Measurements from ENCODE around the gene SORCS2. TPM values are rescaled to one million over a fixed set of nuclear protein-coding genes. Genes with fewer than 3 reads are reported as not detected.

The SORCS2 gene
- total and polyA plus RNA-seq, 2 of the 4 experiments (the other 2 are of a cell fraction), result 0.36 to 0.62 TPM

GRCh38 chr4:7202411-7202810 is 10.1 kb downstream of the SORCS2 start:
- CTCF ChIA-PET, result no interaction called here
- dilution Hi-C loops (cut with HindIII; ENCODE audit: low sequenced_read_pairs, unreplicated experiment), result no loop called here
- no peak overlapping the region for H3K4me2 ChIP-seq (ENCODE audit: low read depth, low read length)

More at GRCh38 chr4:7202411-7202810, 10.1 kb downstream of the SORCS2 start:
- ATAC-seq (ENCODE audit: low read depth), result no peak
- Histone ChIP-seq H3K14ac (replicated peaks; ENCODE audit: low read depth, low read length) (no peak overlapping the region), H3K4ac (ENCODE audit: low read depth, low read length) (no peak overlapping the region), H3K23ac (ENCODE audit: low read depth, low read length) (no peak overlapping the region), H4K20me1 (ENCODE audit: insufficient read depth, low read length) (no peaks in the 10 kb centered on the region), H3K27me3 (ENCODE audit: control insufficient read depth, insufficient read depth, low read length) (no peaks in the 10 kb centered on the region; the same call in 1 of the 2 replicates), H3K4me1 (ENCODE audit: control insufficient read depth, insufficient read depth, low read length) (peaks cover 15% of the 10 kb centered on the region), H3K27ac (ENCODE audit: insufficient read depth, low read length) (no peak overlapping the region), H4K91ac (ENCODE audit: insufficient read depth, low read depth, low read length) (no peak overlapping the region), H2BK15ac (ENCODE audit: low read depth, low read length) (no peak overlapping the region), H3K9me1 (ENCODE audit: insufficient read depth, low read length) (no peaks in the 10 kb centered on the region; the same call in 1 of the 2 replicates), H2BK20ac (ENCODE audit: low read depth, low read length) (no peak overlapping the region), H2AK5ac (ENCODE audit: low read depth, low read length) (no peak overlapping the region), H3K36me3 (ENCODE audit: control insufficient read depth, insufficient read depth, low read length) (no peaks in the 10 kb centered on the region), H3K4me3 (ENCODE audit: insufficient read depth, low read depth, low read length) (no peak overlapping the region), H4K5ac (ENCODE audit: low read depth, low read length) (no peak overlapping the region), H2AFZ (replicated peaks; ENCODE audit: low read length, poor library complexity) (no peak overlapping the region), H3K79me1 (ENCODE audit: low read depth in 1 of 2, low read length in 2 of 2) (no peaks in the 10 kb centered on the region), H3K9me3 (ENCODE audit: control insufficient read depth, insufficient read depth, low read length) (no peaks in the 10 kb centered on the region), H2BK120ac (ENCODE audit: low read depth, low read length) (no peak overlapping the region), H4K8ac (ENCODE audit: low read depth in 2 of 2, low read length in 2 of 2) (no peak overlapping the region), H3K56ac (ENCODE audit: extremely low read depth, insufficient read depth, low read length) (no peak overlapping the region), H2BK5ac (ENCODE audit: low read depth, low read length, poor library complexity, severe bottlenecking) (no peak overlapping the region), H3K9ac (ENCODE audit: low read depth, low read length) (no peak overlapping the region), H3K18ac (ENCODE audit: low read depth, low read length) (no peak overlapping the region), H2AK9ac (replicated peaks; ENCODE audit: low read depth, low read length, poor library complexity) (no peak overlapping the region)
- WGBS, 2 experiments (ENCODE audit: extremely low coverage in 2 of 2, insufficient read length in 1 of 2), result 17% methylated on average over 1 of the region's 8 CpGs; no CpG with 5 or more reads in 1 of the 2 experiments
- in situ Hi-C loops (cut with MboI; ENCODE audit: low sequenced_read_pairs), result no loop called here
- intact Hi-C loops (cut with micrococcal nuclease), result no loop called here
- BruUV-seq (replicated peaks), result no TSS peak
- DNase-seq, result peak; percentile 37
- POLR2A ChIA-PET (ENCODE audit: unreplicated experiment), result no interaction called here
- TF ChIP-seq MAFK (IDR thresholded peaks at IDR 0.05; ENCODE audit: low read depth, low read length) (no peak), ELK1 (IDR thresholded peaks at IDR 0.05; ENCODE audit: borderline replicate concordance, low read depth, low read length) (no peak), CEBPB (IDR thresholded peaks at IDR 0.05; ENCODE audit: low read depth, low read length) (no peak), RCOR1 (IDR thresholded peaks at IDR 0.05; ENCODE audit: insufficient replicate concordance, low read length) (no peak), POLR2A (IDR thresholded peaks at IDR 0.05; ENCODE audit: low read depth, low read length) (no peak), MAZ (IDR thresholded peaks at IDR 0.05; ENCODE audit: borderline replicate concordance, low read depth, low read length) (no peak), BHLHE40 (IDR thresholded peaks at IDR 0.05; ENCODE audit: low read depth, low read length) (no peak), MXI1 (IDR thresholded peaks at IDR 0.05; ENCODE audit: borderline replicate concordance, low read depth, low read length) (no peak), CTCF (conservative IDR thresholded peaks at IDR 0.05; ENCODE audit: low read depth, low read length) (no peak), RFX5 (IDR thresholded peaks at IDR 0.05; ENCODE audit: low read depth, low read length) (no peak), FOS (IDR thresholded peaks at IDR 0.05; ENCODE audit: low read depth, low read length) (no peak), USF2 (IDR thresholded peaks at IDR 0.05; ENCODE audit: low read depth, low read length) (no peak), SMC3 (IDR thresholded peaks at IDR 0.05; ENCODE audit: low read depth, low read length) (no peak), RAD21 (IDR thresholded peaks at IDR 0.05; ENCODE audit: low read length) (no peak), NFE2L2 (IDR thresholded peaks at IDR 0.05; ENCODE audit: low read depth, low read length) (no peak; the same call in 1 of the 2 replicates), CHD1 (IDR thresholded peaks at IDR 0.05; ENCODE audit: low read depth, low read length) (no peak)
